Mesendoderm (in vitro differentiated cells): ENCODE data around the gene JAML.

ENCODE experiments used
- DNase-seq: peaks from one replicate; pipeline ENCODE4 v3.0.0; 2013
- H2AK5ac ChIP-seq: 2 replicates; pipeline ENCODE4 v1.6.1; 2013; ENCODE audit warnings: low read length, inconsistent platforms
- H2BK120ac ChIP-seq: 2 replicates; pipeline ENCODE4 v1.6.1; 2013; ENCODE audit warnings: low read depth, mild to moderate bottlenecking, low read length, moderate library complexity, mixed read lengths
- H2BK15ac ChIP-seq: replicated peaks from 2 replicates; pipeline ENCODE4 v1.6.1; 2013; ENCODE audit warnings: low read depth, mild to moderate bottlenecking, moderate library complexity
- H2BK5ac ChIP-seq: 2 replicates; pipeline ENCODE4 v1.6.1; 2013; ENCODE audit warnings: low read length, inconsistent platforms
- H3K18ac ChIP-seq: 2 replicates; pipeline ENCODE4 v1.6.1; 2013; ENCODE audit warnings: mild to moderate bottlenecking, low read length, mixed read lengths
- H3K23ac ChIP-seq: one replicate; pipeline ENCODE4 v1.6.1; 2013; ENCODE audit warnings: low read length
- H3K27ac ChIP-seq: 2 replicates; pipeline ENCODE4 v1.5.1; 2013; ENCODE audit warnings: low read depth, mild to moderate bottlenecking, inconsistent platforms, low read length, moderate library complexity
- H3K27me3 ChIP-seq: 2 replicates; pipeline ENCODE4 v1.6.1; 2013; ENCODE audit warnings: low read length, control low read depth, mild to moderate bottlenecking, inconsistent platforms; ENCODE audit not compliant: insufficient read depth, poor library complexity
- H3K36me3 ChIP-seq: 2 replicates; pipeline ENCODE4 v1.6.1; 2013; ENCODE audit warnings: low read length, inconsistent platforms; ENCODE audit not compliant: control insufficient read depth, insufficient read depth
- H3K4ac ChIP-seq: one replicate; pipeline ENCODE4 v1.6.1; 2013; ENCODE audit warnings: low read depth, mild to moderate bottlenecking, low read length, moderate library complexity
- H3K4me1 ChIP-seq: 2 replicates; pipeline ENCODE4 v1.6.1; 2013; ENCODE audit warnings: low read depth, low read length, inconsistent platforms; ENCODE audit not compliant: control insufficient read depth
- H3K4me2 ChIP-seq: 2 replicates; pipeline ENCODE4 v1.6.1; 2013; ENCODE audit warnings: low read length
- H3K4me3 ChIP-seq: 2 replicates; pipeline ENCODE4 v1.5.1; 2013; ENCODE audit warnings: mild to moderate bottlenecking, low read length
- H3K56ac ChIP-seq: one replicate; pipeline ENCODE4 v1.6.1; 2013; ENCODE audit warnings: low read length
- H3K79me1 ChIP-seq: 2 replicates; pipeline ENCODE4 v1.6.1; 2013; ENCODE audit warnings: low read length, inconsistent platforms
- H3K79me2 ChIP-seq: 2 replicates; pipeline ENCODE4 v1.6.1; 2013; ENCODE audit warnings: mild to moderate bottlenecking, low read length; ENCODE audit not compliant: control insufficient read depth, insufficient read depth
- H3K9ac ChIP-seq: 2 replicates; pipeline ENCODE4 v1.6.1; 2013; ENCODE audit warnings: low read length, inconsistent platforms
- H4K5ac ChIP-seq: one replicate; pipeline ENCODE4 v1.6.1; 2013; ENCODE audit warnings: low read length
- H4K8ac ChIP-seq: one replicate; pipeline ENCODE4 v1.6.1; 2013; ENCODE audit warnings: low read depth, mild to moderate bottlenecking, control low read depth, low read length, moderate library complexity
- WGBS: extraction: QIAGEN DNeasy Blood & Tissue Kit; methylation state at CpG from one replicate; pipeline ENCODE4 v1.1.7; 2013; ENCODE audit warnings: low lambda C conversion rate, missing lambda C conversion rate; ENCODE audit not compliant: insufficient coverage; ENCODE audit errors: extremely low coverage; 5-methylcytosine and 5-hydroxymethylcytosine counted together

JAML gene

DNA sequence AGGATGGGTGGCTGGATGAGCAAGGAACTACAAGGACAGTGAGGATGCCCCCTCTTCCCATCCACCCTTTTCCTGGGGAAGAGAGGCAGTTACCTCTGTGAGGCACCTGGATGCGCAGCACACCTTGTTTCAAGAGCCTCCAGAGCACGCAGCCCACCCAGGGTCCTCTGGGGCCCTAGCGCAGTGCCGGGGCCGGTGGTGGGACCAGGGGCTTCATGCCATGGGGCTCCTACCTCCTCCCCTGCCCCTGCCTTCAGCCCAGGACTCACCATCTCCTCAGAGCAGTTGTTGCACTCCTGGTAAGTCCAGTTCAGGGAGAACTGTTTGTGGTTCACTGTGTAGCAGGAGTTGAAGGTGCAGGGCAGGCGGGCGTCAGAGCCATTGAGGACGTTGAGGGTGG lies 56.5 kb downstream of the JAML start:
- H3K4me1 ChIP-seq = peaks cover 4% of the 10 kb centered on the region
- H2BK5ac ChIP-seq = no peak overlapping the region
- no peak overlapping the region for H3K56ac ChIP-seq
- no peak overlapping the region for H3K27ac ChIP-seq
- no peak overlapping the region for H2BK15ac ChIP-seq
- no peak overlapping the region for H4K8ac ChIP-seq
- no peak overlapping the region for H4K5ac ChIP-seq
- no peak overlapping the region for H3K9ac ChIP-seq
- no peak overlapping the region for H3K18ac ChIP-seq
- no peak overlapping the region for H3K23ac ChIP-seq
- no peak overlapping the region for H3K4ac ChIP-seq
- peaks cover 16% of the 10 kb centered on the region for H3K27me3 ChIP-seq
- no peak overlapping the region for H2BK120ac ChIP-seq
- H3K79me2 ChIP-seq = no peaks in the 10 kb centered on the region
- H2AK5ac ChIP-seq = no peak overlapping the region
- DNase-seq = no peak
- no CpG with 5 or more reads among the region's 8 CpGs for WGBS
- H3K4me2 ChIP-seq = no peak overlapping the region
- no peaks in the 10 kb centered on the region for H3K36me3 ChIP-seq
- no peaks in the 10 kb centered on the region for H3K79me1 ChIP-seq
- no peak overlapping the region for H3K4me3 ChIP-seq

DNA sequence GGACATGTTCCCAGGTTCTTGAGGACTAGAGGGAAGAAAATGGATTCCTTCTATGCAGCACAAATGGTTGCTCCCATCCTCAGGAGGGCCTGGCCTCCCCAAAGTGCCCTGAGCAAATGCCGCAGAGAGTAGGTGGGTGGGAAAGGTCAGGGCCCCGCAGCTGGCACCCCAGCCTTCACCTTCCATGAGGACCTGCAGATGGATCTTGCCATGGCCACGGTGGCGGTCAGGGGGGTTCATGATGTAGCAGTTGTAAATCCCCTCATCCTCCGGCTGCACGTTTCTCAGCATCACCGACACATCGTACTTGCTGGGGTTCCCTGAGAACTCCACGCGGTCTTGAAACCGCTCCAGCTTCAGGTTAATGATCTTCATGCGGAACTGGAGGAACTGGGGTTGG lies 56.9 kb downstream of the JAML start:
- no peak overlapping the region for H3K27ac ChIP-seq
- no peak overlapping the region for H3K18ac ChIP-seq
- no peaks in the 10 kb centered on the region for H3K79me1 ChIP-seq
- no peak overlapping the region for H4K5ac ChIP-seq
- no peak overlapping the region for H3K56ac ChIP-seq
- H2BK15ac ChIP-seq = no peak overlapping the region
- H3K4me3 ChIP-seq = no peak overlapping the region
- no peak overlapping the region for H3K23ac ChIP-seq
- H3K4me1 ChIP-seq = peaks cover 4% of the 10 kb centered on the region
- WGBS = no CpG with 5 or more reads among the region's 12 CpGs
- DNase-seq = no peak
- no peak overlapping the region for H3K4ac ChIP-seq
- H2BK5ac ChIP-seq = no peak overlapping the region
- no peak overlapping the region for H3K4me2 ChIP-seq
- H3K36me3 ChIP-seq = no peaks in the 10 kb centered on the region
- no peaks in the 10 kb centered on the region for H3K79me2 ChIP-seq
- no peak overlapping the region for H2BK120ac ChIP-seq
- H4K8ac ChIP-seq = no peak overlapping the region
- no peak overlapping the region for H2AK5ac ChIP-seq
- H3K9ac ChIP-seq = no peak overlapping the region
- H3K27me3 ChIP-seq = peaks cover 16% of the 10 kb centered on the region

DNA sequence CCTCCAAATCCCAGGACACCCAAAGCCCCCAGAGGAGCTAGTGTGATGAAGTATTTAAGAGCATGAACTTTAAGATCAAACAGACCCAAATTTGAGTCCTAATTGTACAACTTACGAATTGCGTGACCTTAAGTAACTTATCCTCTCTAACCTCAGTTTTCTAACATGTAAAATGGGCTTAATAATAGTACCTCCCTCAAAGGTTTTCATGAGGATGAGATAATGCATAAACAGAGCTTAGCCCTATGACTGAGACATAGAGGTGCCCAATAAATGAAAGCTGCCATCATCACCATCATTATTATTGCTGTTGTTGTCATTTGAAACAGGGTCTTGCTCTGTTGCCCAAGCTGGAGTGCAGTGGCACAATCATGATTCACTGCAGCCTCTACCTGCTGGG lies 57.6 kb downstream of the JAML start:
- Histone ChIP-seq H3K9ac (no peak overlapping the region), H3K56ac (no peak overlapping the region), H3K79me1 (no peaks in the 10 kb centered on the region), H3K4me1 (peaks cover 4% of the 10 kb centered on the region), H2BK120ac (no peak overlapping the region), H3K4ac (no peak overlapping the region), H3K27me3 (peaks cover 16% of the 10 kb centered on the region), H2AK5ac (no peak overlapping the region), H2BK15ac (no peak overlapping the region), H3K4me2 (no peak overlapping the region), H4K8ac (no peak overlapping the region), H3K23ac (no peak overlapping the region), H3K79me2 (no peaks in the 10 kb centered on the region), H3K36me3 (no peaks in the 10 kb centered on the region), H3K27ac (no peak overlapping the region), H4K5ac (no peak overlapping the region), H3K18ac (no peak overlapping the region), H2BK5ac (no peak overlapping the region), H3K4me3 (no peak overlapping the region)
- no CpG with 5 or more reads among the region's 2 CpGs for WGBS
- DNase-seq = no peak

DNA sequence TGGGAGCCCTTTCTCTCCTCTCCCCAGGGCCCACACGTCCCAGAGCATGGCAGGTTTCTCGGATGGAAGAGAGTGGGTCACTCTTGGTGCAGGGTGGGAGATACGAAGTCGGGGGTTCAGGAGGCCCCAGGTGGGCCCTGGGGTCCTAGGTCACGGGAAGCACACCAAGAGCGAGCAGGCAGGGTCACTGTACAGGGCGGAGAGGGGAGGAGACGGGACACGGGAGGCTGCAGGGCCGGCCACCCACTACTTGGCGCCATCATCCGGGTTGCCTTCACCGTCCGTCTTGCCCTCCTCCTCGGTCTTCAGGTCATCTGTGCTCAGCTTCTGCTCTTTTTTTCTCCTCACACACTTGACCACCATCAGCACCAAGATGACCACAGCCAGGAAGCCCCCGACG lies 58.2 kb downstream of the JAML start:
- Histone ChIP-seq H3K23ac (no peak overlapping the region), H3K27ac (no peak overlapping the region), H3K9ac (no peak overlapping the region), H3K79me2 (no peaks in the 10 kb centered on the region), H2BK120ac (no peak overlapping the region), H3K18ac (no peak overlapping the region), H2BK5ac (no peak overlapping the region), H4K5ac (no peak overlapping the region), H2BK15ac (no peak overlapping the region), H4K8ac (no peak overlapping the region), H2AK5ac (no peak overlapping the region), H3K36me3 (no peaks in the 10 kb centered on the region), H3K56ac (no peak overlapping the region), H3K4ac (no peak overlapping the region), H3K4me2 (no peak overlapping the region), H3K79me1 (no peaks in the 10 kb centered on the region), H3K4me3 (no peak overlapping the region), H3K4me1 (peaks cover 4% of the 10 kb centered on the region), H3K27me3 (peaks cover 13% of the 10 kb centered on the region)
- WGBS = no CpG with 5 or more reads among the region's 17 CpGs
- DNase-seq = no peak

DNA sequence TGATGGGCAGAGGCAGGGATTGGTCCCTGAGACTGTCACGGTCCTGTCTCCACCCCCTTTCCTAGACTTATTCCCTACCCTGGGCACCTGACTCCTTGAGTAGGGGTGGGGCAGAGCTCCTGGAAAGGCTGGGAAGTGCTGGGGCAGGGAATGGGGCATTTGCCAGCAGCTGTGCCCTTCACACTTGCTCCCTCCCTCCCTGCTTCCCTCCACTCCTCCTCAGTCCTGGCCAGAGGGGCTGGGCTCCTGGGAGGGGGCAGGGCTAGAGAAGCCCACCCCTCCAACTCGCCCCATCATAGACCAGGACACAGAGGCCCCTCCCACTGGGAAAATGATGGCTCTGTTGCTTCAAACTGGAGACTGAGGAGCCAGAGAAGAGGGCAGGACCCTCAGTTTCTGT lies 59.9 kb downstream of the JAML start:
- no peak overlapping the region for H3K9ac ChIP-seq
- H3K36me3 ChIP-seq = no peaks in the 10 kb centered on the region
- H4K5ac ChIP-seq = no peak overlapping the region
- H3K18ac ChIP-seq = no peak overlapping the region
- no peak overlapping the region for H3K23ac ChIP-seq
- H3K56ac ChIP-seq = no peak overlapping the region
- H3K27ac ChIP-seq = no peak overlapping the region
- H2BK5ac ChIP-seq = no peak overlapping the region
- DNase-seq = no peak
- no peak overlapping the region for H3K4me2 ChIP-seq
- no peak overlapping the region for H2AK5ac ChIP-seq
- H3K79me2 ChIP-seq = no peaks in the 10 kb centered on the region
- H2BK120ac ChIP-seq = no peak overlapping the region
- H3K4ac ChIP-seq = no peak overlapping the region
- peaks cover under 1% of the 10 kb centered on the region for H3K27me3 ChIP-seq
- no peak overlapping the region for H3K4me3 ChIP-seq
- WGBS = no CpG with 5 or more reads among the region's 2 CpGs
- no peaks in the 10 kb centered on the region for H3K4me1 ChIP-seq
- H4K8ac ChIP-seq = no peak overlapping the region
- H3K79me1 ChIP-seq = no peaks in the 10 kb centered on the region
- H2BK15ac ChIP-seq = no peak overlapping the region

DNA sequence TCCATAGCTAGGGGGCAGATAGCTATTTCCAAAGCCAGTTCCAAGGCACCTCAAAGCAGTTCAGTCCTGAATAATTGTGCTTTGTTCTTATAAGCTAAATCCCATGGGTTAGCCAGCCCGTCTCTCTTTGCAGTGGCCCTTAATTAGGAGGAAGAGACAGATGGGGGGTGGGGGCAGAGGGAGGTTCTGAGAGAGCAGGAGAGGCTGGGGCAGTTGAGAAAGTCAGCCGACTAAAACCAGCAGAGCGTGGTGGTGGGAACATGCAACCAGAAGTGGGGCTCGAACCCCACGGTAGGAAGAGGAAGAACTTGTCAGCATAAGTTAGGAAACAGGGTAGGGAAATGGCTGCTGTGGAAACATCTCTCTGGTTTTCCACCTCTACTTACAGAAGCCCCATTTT lies 61.3 kb downstream of the JAML start:
- H3K56ac ChIP-seq = no peak overlapping the region
- no CpG with 5 or more reads among the region's 5 CpGs for WGBS

More for the DNA sequence above, 61.3 kb downstream of the JAML start:
- DNase-seq = no peak
- Histone ChIP-seq H3K4me1 (no peaks in the 10 kb centered on the region), H3K27me3 (peaks cover 3% of the 10 kb centered on the region), H2AK5ac (no peak overlapping the region), H3K18ac (no peak overlapping the region), H3K36me3 (no peaks in the 10 kb centered on the region), H3K23ac (no peak overlapping the region), H2BK15ac (no peak overlapping the region), H3K4me2 (no peak overlapping the region), H3K27ac (no peak overlapping the region), H2BK5ac (no peak overlapping the region), H3K79me2 (no peaks in the 10 kb centered on the region), H3K9ac (no peak overlapping the region), H4K8ac (no peak overlapping the region), H3K4me3 (no peak overlapping the region), H2BK120ac (no peak overlapping the region), H3K4ac (no peak overlapping the region), H4K5ac (no peak overlapping the region), H3K79me1 (no peaks in the 10 kb centered on the region)
